HG02884 (cell line): ENCODE data around the gene CDX1.

ENCODE experiments used
- ATAC-seq: cut with Tn5 transposase; IDR thresholded peaks from one replicate; pipeline ENCODE4 v1.9.1; 2021; ENCODE audit warnings: mild to moderate bottlenecking, moderate library complexity; ENCODE audit not compliant: unreplicated experiment

The CDX1 gene

GRCh38 chr5:150181027-150181426 lies 14.4 kb downstream of the CDX1 start:
- no peak for ATAC-seq

GRCh38 chr5:150181766-150182545 lies 15.4 kb downstream of the CDX1 start:
- ATAC-seq = no peak

- ATAC-seq = no peak
Observed at GRCh38 chr5:150182774-150183173, 16.2 kb downstream of the CDX1 start.

GRCh38 chr5:150183436-150183835 lies 16.9 kb downstream of the CDX1 start:
- ATAC-seq = no peak

- no peak for ATAC-seq
Observed at GRCh38 chr5:150184006-150184405, 17.4 kb downstream of the CDX1 start.

GRCh38 chr5:150184990-150185912 lies 18.7 kb downstream of the CDX1 start:
- ATAC-seq = no peak

GRCh38 chr5:150186137-150186536 lies 19.6 kb downstream of the CDX1 start:
- no peak for ATAC-seq

GRCh38 chr5:150186897-150187296 lies 20.3 kb downstream of the CDX1 start:
- no peak for ATAC-seq

- no peak for ATAC-seq
Observed at GRCh38 chr5:150188146-150188842, 21.7 kb downstream of the CDX1 start.

GRCh38 chr5:150189326-150189725 lies 22.7 kb downstream of the CDX1 start:
- ATAC-seq = no peak

- ATAC-seq = no peak
Observed at GRCh38 chr5:150189728-150190502, 23.3 kb downstream of the CDX1 start, which contains the start of gene SLC6A7. Gene SLC6A7, plus strand, starts transcription at chr5:150190062. Its CDS starts 266 bp downstream, at chr5:150190328.

- no peak for ATAC-seq
Observed at GRCh38 chr5:150190503-150190979, 24.0 kb downstream of the CDX1 start.

GRCh38 chr5:150190987-150191386 lies 24.4 kb downstream of the CDX1 start:
- no peak for ATAC-seq

- ATAC-seq = no peak
Observed at GRCh38 chr5:150192462-150192861, 25.9 kb downstream of the CDX1 start.

- no peak for ATAC-seq
Observed at GRCh38 chr5:150195736-150196485, 29.3 kb downstream of the CDX1 start.

- ATAC-seq = no peak
Observed at GRCh38 chr5:150196514-150196913, 29.9 kb downstream of the CDX1 start.

- no peak for ATAC-seq
Observed at GRCh38 chr5:150196986-150197385, 30.4 kb downstream of the CDX1 start.

- no peak for ATAC-seq
Observed at GRCh38 chr5:150197476-150197875, 30.9 kb downstream of the CDX1 start.

GRCh38 chr5:150202501-150202900 lies 35.9 kb downstream of the CDX1 start:
- no peak for ATAC-seq
